Epithelial cell of esophagus (primary cell): ENCODE results near the gene LSM6.

Experiments
- DNase-seq: peaks from one replicate; pipeline ENCODE4 v3.0.0; 2010; ENCODE audit warnings: low read depth
- H3K4me3 ChIP-seq: 2 replicates; pipeline ENCODE4 v1.5.1; 2011; ENCODE audit warnings: mild to moderate bottlenecking, low read length, control low read depth
- TF ChIP-seq, protein P1 (sequence below): IDR thresholded peaks from 2 replicates; pipeline ENCODE4 v1.5.1; 2011; ENCODE audit warnings: low read depth, mild to moderate bottlenecking, low read length, control low read depth, inconsistent platforms; ENCODE audit not compliant: insufficient read depth; ENCODE audit errors: missing control alignments

The LSM6 gene

GRCh38 chr4:146146918-146147317 lies 28.6 kb upstream of the LSM6 start:
- TF ChIP-seq, protein P1, sequence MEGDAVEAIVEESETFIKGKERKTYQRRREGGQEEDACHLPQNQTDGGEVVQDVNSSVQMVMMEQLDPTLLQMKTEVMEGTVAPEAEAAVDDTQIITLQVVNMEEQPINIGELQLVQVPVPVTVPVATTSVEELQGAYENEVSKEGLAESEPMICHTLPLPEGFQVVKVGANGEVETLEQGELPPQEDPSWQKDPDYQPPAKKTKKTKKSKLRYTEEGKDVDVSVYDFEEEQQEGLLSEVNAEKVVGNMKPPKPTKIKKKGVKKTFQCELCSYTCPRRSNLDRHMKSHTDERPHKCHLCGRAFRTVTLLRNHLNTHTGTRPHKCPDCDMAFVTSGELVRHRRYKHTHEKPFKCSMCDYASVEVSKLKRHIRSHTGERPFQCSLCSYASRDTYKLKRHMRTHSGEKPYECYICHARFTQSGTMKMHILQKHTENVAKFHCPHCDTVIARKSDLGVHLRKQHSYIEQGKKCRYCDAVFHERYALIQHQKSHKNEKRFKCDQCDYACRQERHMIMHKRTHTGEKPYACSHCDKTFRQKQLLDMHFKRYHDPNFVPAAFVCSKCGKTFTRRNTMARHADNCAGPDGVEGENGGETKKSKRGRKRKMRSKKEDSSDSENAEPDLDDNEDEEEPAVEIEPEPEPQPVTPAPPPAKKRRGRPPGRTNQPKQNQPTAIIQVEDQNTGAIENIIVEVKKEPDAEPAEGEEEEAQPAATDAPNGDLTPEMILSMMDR: no peak
- H3K4me3 ChIP-seq: no peak overlapping the region
- peak; percentile 74 for DNase-seq

DNA sequence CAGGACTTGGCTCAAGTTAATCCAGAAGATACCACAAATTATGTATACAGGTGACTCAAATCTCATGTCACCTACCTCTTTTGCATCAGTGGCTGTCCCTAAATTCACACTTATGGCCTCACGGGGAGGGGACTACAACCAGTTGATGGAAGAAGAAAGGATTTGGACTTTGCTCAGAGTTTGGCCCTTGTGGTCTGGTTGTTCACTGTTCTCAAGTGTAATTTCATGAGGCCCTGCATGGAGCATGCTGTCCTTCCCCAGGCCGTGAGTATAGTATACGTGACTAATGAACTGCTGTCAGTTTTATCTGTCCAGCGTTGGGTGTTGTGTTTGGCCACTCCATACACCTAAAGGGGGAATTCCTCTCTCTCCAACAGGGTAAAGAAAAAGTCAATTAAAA lies 27.5 kb upstream of the LSM6 start:
- H3K4me3 ChIP-seq: no peak overlapping the region
- TF ChIP-seq, protein P1: no peak
- DNase-seq: no peak

DNA sequence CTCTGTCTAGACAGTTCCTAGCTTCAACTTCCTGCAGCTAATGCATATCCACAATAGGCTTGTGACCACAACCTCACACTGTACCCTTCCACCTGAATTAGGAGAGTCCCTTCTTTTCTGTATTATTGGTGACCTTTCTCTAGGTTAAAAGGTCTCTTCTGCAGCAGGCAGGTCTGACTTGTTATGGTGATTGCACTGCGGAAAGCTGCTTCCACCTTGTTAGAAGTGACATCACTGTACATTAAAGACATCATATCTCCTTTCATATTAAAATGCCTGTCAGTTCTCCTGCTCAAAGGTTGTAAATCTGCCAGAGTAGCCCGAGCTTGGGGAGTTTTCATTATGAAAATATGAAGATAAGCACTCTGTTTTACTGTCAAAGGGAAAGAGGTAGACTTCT lies 21.5 kb upstream of the LSM6 start:
- DNase-seq: no peak
- TF ChIP-seq, protein P1: no peak
- no peak overlapping the region for H3K4me3 ChIP-seq

GRCh38 chr4:146155152-146155724 lies 20.3 kb upstream of the LSM6 start:
- no peak overlapping the region for H3K4me3 ChIP-seq
- DNase-seq: no peak
- TF ChIP-seq, protein P1: no peak

GRCh38 chr4:146158036-146158745 lies 17.3 kb upstream of the LSM6 start:
- TF ChIP-seq, protein P1: no peak
- no peak for DNase-seq
- no peak overlapping the region for H3K4me3 ChIP-seq

DNA sequence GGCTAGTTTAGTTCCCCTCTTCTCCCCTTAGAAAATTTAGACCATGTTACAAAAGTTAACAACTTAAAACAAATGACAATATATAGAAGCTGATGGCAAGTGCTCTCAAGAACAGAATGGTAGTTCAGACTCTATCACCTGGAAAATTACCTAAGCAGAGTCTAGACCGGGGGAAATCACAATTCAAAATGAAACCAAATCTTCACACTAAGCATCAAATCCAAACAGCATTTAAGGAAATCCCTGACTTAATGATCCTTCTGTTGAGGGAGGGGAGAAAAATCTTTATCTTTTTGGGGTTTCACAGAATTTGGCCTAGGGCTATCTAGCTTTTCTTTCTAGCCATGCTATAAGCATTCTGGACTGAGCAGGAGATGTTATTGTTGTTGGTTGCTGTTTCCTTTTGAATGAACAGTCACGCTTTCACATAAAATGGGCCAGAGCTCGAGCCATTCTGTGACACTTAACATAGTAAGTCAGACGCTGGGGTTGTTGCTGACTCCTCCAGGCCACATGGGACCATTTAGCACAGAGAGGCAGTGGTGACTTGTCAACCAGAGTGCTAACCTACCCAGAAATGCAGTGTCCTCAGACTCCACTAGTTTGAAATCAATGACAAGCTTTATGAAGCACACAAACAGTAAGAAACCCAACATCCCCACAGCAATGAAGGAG lies 16.0 kb upstream of the LSM6 start:
- TF ChIP-seq, protein P1: no peak
- DNase-seq: no peak
- no peak overlapping the region for H3K4me3 ChIP-seq
